GM12878 (cell line): ENCODE data around the gene HSPA1B. TPM values are rescaled to one million over a fixed set of nuclear protein-coding genes. Genes with fewer than 3 reads are reported as not detected.

Experiments used
- ATAC-seq: fragments of 200-7000 bp; cut with Tn5 transposase; 3 replicates; pipeline ENCODE4 v1.9.1; 2020; ENCODE audit warnings: mild to moderate bottlenecking, moderate library complexity
- BruUV-seq: library from RNA; stranded (reverse); fragments of 400-500 nt; replicated peaks from 2 replicates; lab custom pipeline; 2021; lab: Mats Ljungman, UMichigan
- CTCF ChIA-PET: fragments of 300-600 bp; sonication (Branson Sonifier 250); formaldehyde crosslinking; extraction: SDS; loops from one replicate; lab custom pipeline; 2021; ENCODE audit warnings: inconsistent platforms; lab: Yijun Ruan, JAX
- POLR2A ChIA-PET: fragments of 350-600 bp; formaldehyde crosslinking; extraction: SDS; loops from one replicate; lab custom pipeline; 2021; ENCODE audit warnings: inconsistent platforms; lab: Charles Lee
- RAD21 ChIA-PET: fragments of 300-600 bp; sonication (Branson Sonifier 250); formaldehyde crosslinking; loops from one replicate; lab custom pipeline; 2023; ENCODE audit warnings: antibody characterized with exemption; ENCODE audit not compliant: unreplicated experiment; lab: Charles Lee
- SMC1A ChIA-PET: fragments of 300-600 bp; sonication (Branson Sonifier 250); formaldehyde crosslinking; loops from one replicate; lab custom pipeline; 2023; ENCODE audit not compliant: unreplicated experiment, uncharacterized antibody; lab: Charles Lee
- DNase-seq: peaks from one replicate; pipeline ENCODE4 v3.0.0-alpha.2; 2011; ENCODE audit warnings: low read depth, low spot score
- FAIRE-seq: peaks from 3 replicates; lab custom pipeline; 2011; peaks lifted over from hg19 to GRCh38; lab: Jason Lieb, UNC
- H2AFZ ChIP-seq: 2 replicates; pipeline ENCODE4 v1.6.0; 2011; ENCODE audit warnings: low read depth, low read length, control low read depth; ENCODE audit not compliant: control insufficient read depth
- H3K27ac ChIP-seq: 2 replicates; pipeline ENCODE4 v1.5.1; 2011; ENCODE audit warnings: control low read depth; ENCODE audit not compliant: control insufficient read depth, insufficient read depth
- H3K27me3 ChIP-seq, 2 experiments: replicated peaks in 1 of 2; 2 replicates each; pipeline versions ENCODE4 v1.6.0 to v1.6.1; 2011; ENCODE audit warnings: low read length in 1 of 2; ENCODE audit not compliant: control insufficient read depth in 2 of 2, insufficient read depth in 2 of 2
- H3K36me3 ChIP-seq, 2 experiments: 2 replicates each; pipeline ENCODE4 v1.5.1; 2011; ENCODE audit warnings: low read length in 1 of 2; ENCODE audit not compliant: control insufficient read depth in 2 of 2, insufficient read depth in 2 of 2
- H3K4me1 ChIP-seq: 2 replicates; pipeline ENCODE4 v1.6.1; 2011; ENCODE audit warnings: mild to moderate bottlenecking, low read length, moderate library complexity, mixed read lengths; ENCODE audit not compliant: control insufficient read depth, insufficient read depth
- H3K4me2 ChIP-seq: 2 replicates; pipeline ENCODE4 v1.6.0; 2011; ENCODE audit warnings: control low read depth; ENCODE audit not compliant: control insufficient read depth, insufficient read depth
- H3K4me3 ChIP-seq: fragments of 200-600 bp; sonication (generic); 2 replicates; pipeline ENCODE4 v1.5.1; 2016
- H3K79me2 ChIP-seq: 2 replicates; pipeline ENCODE4 v1.6.0; 2011; ENCODE audit warnings: low read length; ENCODE audit not compliant: control insufficient read depth, insufficient read depth
- H3K9ac ChIP-seq: 2 replicates; pipeline ENCODE4 v1.8.0; 2011; ENCODE audit warnings: low read length, control low read depth, mixed read lengths; ENCODE audit not compliant: control insufficient read depth, insufficient read depth
- H3K9me3 ChIP-seq: replicated peaks from 3 replicates; pipeline ENCODE4 v1.5.1; 2011; ENCODE audit warnings: mild to moderate bottlenecking, low read length; ENCODE audit not compliant: control insufficient read depth, insufficient read depth
- H4K20me1 ChIP-seq: 2 replicates; pipeline ENCODE4 v1.6.0; 2011; ENCODE audit not compliant: control insufficient read depth, insufficient read depth
- CBX5 ChIP-seq: sonication (generic); IDR thresholded peaks from 2 replicates; pipeline ENCODE4 v1.6.1; 2016; ENCODE audit warnings: low read depth, moderate library complexity, mild to moderate bottlenecking, inconsistent platforms
- E4F1 ChIP-seq: fragments of 450-650 bp; IDR thresholded peaks from 2 replicates; pipeline ENCODE4 v1.6.1; 2018; ENCODE audit warnings: borderline replicate concordance, mild to moderate bottlenecking; ENCODE audit not compliant: partially characterized antibody
- HDAC6 ChIP-seq: fragments of 200-600 bp; sonication (generic); IDR thresholded peaks from one replicate; pipeline ENCODE4 v1.8.0; 2017; ENCODE audit warnings: antibody characterized with exemption; ENCODE audit not compliant: unreplicated experiment
- POLR2A ChIP-seq: IDR thresholded peaks from 2 replicates; pipeline ENCODE4 v1.6.1; 2011; ENCODE audit warnings: low read depth, mild to moderate bottlenecking, low read length
- RB1 ChIP-seq: fragments of 450-650 bp; formaldehyde crosslinking; IDR thresholded peaks from 2 replicates; pipeline ENCODE4 v1.6.1; 2017; ENCODE audit warnings: mild to moderate bottlenecking, borderline replicate concordance
- ZBTB11 ChIP-seq: fragments of 450-650 bp; formaldehyde crosslinking; IDR thresholded peaks from 2 replicates; pipeline ENCODE4 v1.5.0; 2022; ENCODE audit warnings: mild to moderate bottlenecking, missing genetic modification characterization
- WGBS: methylation state at CpG from one replicate; pipeline ENCODE4 v1.1.6; 2016; ENCODE audit warnings: low lambda C conversion rate; ENCODE audit not compliant: insufficient replicate concordance, insufficient coverage; ENCODE audit errors: missing lambda C conversion rate; 5-methylcytosine and 5-hydroxymethylcytosine counted together
- in situ Hi-C: fragments of 300-500 bp; cut with MboI; formaldehyde crosslinking; loops from 9 replicates; pipeline ENCODE4 v1.14.3; 2018; ENCODE audit warnings: mixed read lengths
- intact Hi-C: fragments of 100-400 bp; cut with micrococcal nuclease; formaldehyde crosslinking; loops from one replicate; pipeline ENCODE4 v1.14.2; 2022; ENCODE audit not compliant: unreplicated experiment
- polyA plus RNA-seq, 11 experiments: library from polyadenylated mRNA; depleted of rRNA in 4 of 11; unstranded in 6 of 11; stranded (reverse) in 5 of 11; fragments of >200 nt; fragmentation: Nextera tagmentation in 4 of 11; fragmentation: Illumina TruSeq in 1 of 11; extraction: Ambion mirVana in 4 of 11; extraction: Trizol in 1 of 11; gene quantifications; 1 replicate in 1 of 11; 2 replicates in 10 of 11; pipeline versions ENCODE4 v1.2.1 to v1.2.3, GENCODE V29; 2011 to 2016; ENCODE audit warnings: inconsistent platforms in 2 of 11, missing spikeins in 2 of 11, low read depth in 1 of 11
- total RNA-seq, 4 experiments: library from RNA; depleted of rRNA in 3 of 4; stranded (reverse); fragments of >200 nt in 3 of 4; fragmentation: Illumina TruSeq in 1 of 4; extraction: Trizol in 1 of 4; gene quantifications; 2 replicates each; pipeline versions ENCODE4 v1.2.1 to v1.2.3, GENCODE V29; 2013 to 2021

HSPA1B gene
- total and polyA plus RNA-seq, 10 of the 15 experiments (the other 5 are each of a cell fraction or from before 2014, with no cell fraction given): 0.11 to 40.5 (median 12.8) TPM

- WGBS: 96% methylated on average over 35 of the region's 43 CpGs
- SMC1A ChIA-PET: interaction anchor here (1.1 to 1.4 kb wide), 2 partner anchors 26 to 42 kb away, joined by 4 read pairs; no protein-coding TSS in a partner anchor
- no peaks in the 10 kb centered on the region for H3K9me3 ChIP-seq
- H3K4me2 ChIP-seq: no peak overlapping the region
- H3K9ac ChIP-seq: no peak overlapping the region
- no TSS peak for BruUV-seq
- ATAC-seq (no peak), DNase-seq (no peak), FAIRE-seq (no peak)
- no peak overlapping the region for H2AFZ ChIP-seq
- peaks cover 18% of the 10 kb centered on the region for H3K4me1 ChIP-seq
- RAD21 ChIA-PET: interaction anchor here (0.6 to 1.3 kb wide), 2 partner anchors 83 to 131 kb away, joined by 3 to 4 read pairs; partner anchors contain the start of gene NEU1
- H3K36me3 ChIP-seq: peaks cover 0 to 39% of the 10 kb centered on the region in 2 experiments; a peak in 3 of 4 replicates
- in situ Hi-C loops (no loop called here), intact Hi-C loops (loop anchor here (10.0 kb wide), 1 partner anchor 46 kb away; the partner anchor contains the start of gene HSPA1B)
- no peak for TF ChIP-seq E4F1
- no peak for TF ChIP-seq HDAC6
- peak; percentile 41; the same call in 1 of the 2 replicates for TF ChIP-seq POLR2A
- TF ChIP-seq ZBTB11 (CRISPR knock-in tag): no peak
- TF ChIP-seq CBX5: no peak
- no peak for TF ChIP-seq RB1
- no peaks in the 10 kb centered on the region for H3K27me3 ChIP-seq
- H3K79me2 ChIP-seq: no peaks in the 10 kb centered on the region
- CTCF ChIA-PET: interaction anchor here (0.7 to 4.1 kb wide), 4 partner anchors 11 to 44 kb away, joined by 3 to 12 read pairs (median 6); partner anchors contain the start of gene VARS1
- no peaks in the 10 kb centered on the region for H4K20me1 ChIP-seq
- POLR2A ChIA-PET: interaction anchor here (0.5 to 3.2 kb wide), 3 partner anchors 35 to 51 kb away, joined by 4 to 12 read pairs (median 4); partner anchors contain the start of genes HSPA1A and HSPA1L
- no peak overlapping the region for H3K27ac ChIP-seq
- H3K4me3 ChIP-seq: no peak overlapping the region
Measured at GRCh38 chr6:31778999-31779885, 48.3 kb upstream of the HSPA1B start.
